Globus pallidus (tissue), 1 donor: ENCODE data around the gene SPTLC3.
"Not testable (repeated sequence)": the region's sequence is repeated elsewhere in the genome, so short reads cannot be mapped to it uniquely, and the experiment has no call there.

ENCODE experiments used
- DNase-seq: peaks from one replicate; pipeline ENCODE4 v3.0.0-alpha.2; 2015; ENCODE audit warnings: low spot score

SPTLC3 gene

GRCh38 chr20:13008761-13009681 is at the start of gene SPTLC3:
TSS of gene SPTLC3 (plus strand) at chr20:13008972. CDS start at chr20:13009268, 296 bp downstream.
- DNase-seq = peak; percentile 24

- DNase-seq = no peak
Observed at GRCh38 chr20:12961725-12962124, 47.0 kb upstream of the SPTLC3 start.

- DNase-seq = no peak
Observed at GRCh38 chr20:12962895-12963294, 45.9 kb upstream of the SPTLC3 start.

GRCh38 chr20:12963416-12963815 is 45.4 kb upstream of the SPTLC3 start:
- no peak for DNase-seq

GRCh38 chr20:12965212-12965869 is 43.4 kb upstream of the SPTLC3 start:
- no peak for DNase-seq

GRCh38 chr20:12965870-12966251 is 42.9 kb upstream of the SPTLC3 start:
- peak; percentile 26 for DNase-seq

- peak; percentile 22 for DNase-seq
Observed at GRCh38 chr20:12966468-12967085, 42.2 kb upstream of the SPTLC3 start.

GRCh38 chr20:12967932-12968331 is 40.8 kb upstream of the SPTLC3 start:
- DNase-seq = no peak

- DNase-seq = no peak
Observed at GRCh38 chr20:12968472-12968871, 40.3 kb upstream of the SPTLC3 start.

GRCh38 chr20:12969071-12969669 is 39.6 kb upstream of the SPTLC3 start:
- no peak for DNase-seq

GRCh38 chr20:12970372-12970821 is 38.4 kb upstream of the SPTLC3 start:
- no peak for DNase-seq

GRCh38 chr20:12975833-12976608 is 32.8 kb upstream of the SPTLC3 start:
- DNase-seq = no peak

GRCh38 chr20:12976720-12977309 is 32.0 kb upstream of the SPTLC3 start:
- DNase-seq = no peak

- DNase-seq = no peak
Observed at GRCh38 chr20:12977328-12978125, 31.2 kb upstream of the SPTLC3 start.

GRCh38 chr20:12978126-12978394 is 30.7 kb upstream of the SPTLC3 start:
- DNase-seq = no peak

- no peak for DNase-seq
Observed at GRCh38 chr20:12978613-12979495, 29.9 kb upstream of the SPTLC3 start.

- not testable (repeated sequence) for DNase-seq
Observed at GRCh38 chr20:12979713-12980112, 29.1 kb upstream of the SPTLC3 start.

- DNase-seq = no peak
Observed at GRCh38 chr20:12982098-12982497, 26.7 kb upstream of the SPTLC3 start.

GRCh38 chr20:12984069-12984765 is 24.6 kb upstream of the SPTLC3 start:
- DNase-seq = no peak
